HepG2 (cell line): Measurements from ENCODE around the gene PXDC1. TPM values are rescaled to one million over a fixed set of nuclear protein-coding genes. Genes with fewer than 3 reads are reported as not detected.

ENCODE experiments used
- FOSL2 ChIP-seq: sonication (generic); formaldehyde crosslinking; IDR thresholded peaks from 2 replicates; pipeline ENCODE4 v1.4.0; 2020; ENCODE audit warnings: missing genetic modification reagents
- HMG20A ChIP-seq: IDR thresholded peaks from 2 replicates; pipeline ENCODE4 v1.6.1; 2016; ENCODE audit warnings: borderline replicate concordance
- JUNB ChIP-seq: sonication (generic); formaldehyde crosslinking; IDR thresholded peaks from 2 replicates; pipeline ENCODE4 v1.8.0; 2022; ENCODE audit warnings: missing genetic modification reagents, mild to moderate bottlenecking, borderline replicate concordance
- KLF13 ChIP-seq: sonication (generic); formaldehyde crosslinking; IDR thresholded peaks from 2 replicates; pipeline ENCODE4 v1.4.0; 2020; ENCODE audit warnings: mild to moderate bottlenecking, missing genetic modification reagents
- MYNN ChIP-seq: sonication (generic); formaldehyde crosslinking; IDR thresholded peaks from 2 replicates; pipeline ENCODE4 v1.4.0; 2020; ENCODE audit warnings: mild to moderate bottlenecking, low read depth, missing genetic modification reagents
- NFAT5 ChIP-seq: sonication (generic); formaldehyde crosslinking; IDR thresholded peaks from 2 replicates; pipeline ENCODE4 v1.4.0; 2020; ENCODE audit warnings: missing genetic modification reagents
- NFYC ChIP-seq: IDR thresholded peaks from 2 replicates; pipeline ENCODE4 v1.6.1; 2016; ENCODE audit warnings: missing genetic modification reagents, missing compliant biosample characterization
- PAXIP1 ChIP-seq: sonication (generic); formaldehyde crosslinking; conservative IDR thresholded peaks from 2 replicates; pipeline ENCODE4 v1.4.0; 2020; ENCODE audit warnings: mild to moderate bottlenecking, missing genetic modification reagents, moderate library complexity
- PLSCR1 ChIP-seq: sonication (generic); formaldehyde crosslinking; IDR thresholded peaks from 2 replicates; pipeline ENCODE4 v1.5.0; 2020; ENCODE audit warnings: missing genetic modification reagents, mild to moderate bottlenecking, borderline replicate concordance
- ZBTB42 ChIP-seq: sonication (generic); formaldehyde crosslinking; IDR thresholded peaks from 2 replicates; pipeline ENCODE4 v1.5.0; 2020; ENCODE audit warnings: mild to moderate bottlenecking, missing genetic modification reagents
- ZBTB7B ChIP-seq: sonication (generic); formaldehyde crosslinking; IDR thresholded peaks from 2 replicates; pipeline ENCODE4 v1.4.0; 2020; ENCODE audit warnings: missing genetic modification reagents
- ZMYM4 ChIP-seq: sonication (generic); formaldehyde crosslinking; IDR thresholded peaks from 2 replicates; pipeline ENCODE4 v1.8.1; 2023; ENCODE audit warnings: mild to moderate bottlenecking, missing genetic modification reagents
- ZNF224 ChIP-seq: sonication (generic); formaldehyde crosslinking; IDR thresholded peaks from 2 replicates; pipeline ENCODE4 v1.5.0; 2020; ENCODE audit warnings: mild to moderate bottlenecking, missing genetic modification reagents
- ZNF232 ChIP-seq: sonication (generic); formaldehyde crosslinking; IDR thresholded peaks from 2 replicates; pipeline ENCODE4 v1.4.0; 2020; ENCODE audit warnings: missing genetic modification reagents, borderline replicate concordance
- ZNF512B ChIP-seq: sonication (generic); formaldehyde crosslinking; IDR thresholded peaks from 2 replicates; pipeline ENCODE4 v1.5.1; 2020; ENCODE audit warnings: missing genetic modification reagents, mild to moderate bottlenecking, borderline replicate concordance
- ZNF780A ChIP-seq: sonication (generic); formaldehyde crosslinking; IDR thresholded peaks from 2 replicates; pipeline ENCODE4 v1.8.0; 2022; ENCODE audit warnings: mild to moderate bottlenecking, missing genetic modification reagents, moderate library complexity
- polyA plus RNA-seq, 8 experiments: library from polyadenylated mRNA; depleted of rRNA in 3 of 8; stranded (reverse) in 7 of 8; unstranded in 1 of 8; fragments of >200 nt; fragmentation: Illumina TruSeq in 4 of 8; extraction: Trizol in 4 of 8; gene quantifications; 2 replicates each; pipeline versions ENCODE4 v1.2.1 to v1.2.3, GENCODE V29; 2011 to 2016; ENCODE audit warnings: low read depth in 4 of 8, missing spikeins in 1 of 8, mixed read lengths in 1 of 8; ENCODE audit not compliant: insufficient read depth in 1 of 8
- total RNA-seq, 5 experiments: library from RNA; depleted of rRNA; stranded (reverse); fragments of >200 nt; fragmentation: Illumina TruSeq; extraction: Trizol; gene quantifications; 2 replicates each; pipeline ENCODE4 v1.2.3, GENCODE V29; 2016; ENCODE audit warnings: low read depth in 1 of 5

Gene PXDC1
- total and polyA plus RNA-seq, 2 of the 13 experiments (the other 11 are each of a cell fraction or from before 2014, with no cell fraction given): 32.4 to 34.7 TPM

- TF ChIP-seq NFAT5 (CRISPR knock-in tag) (no peak), HMG20A (peak; percentile 6; the same call in 1 of the 2 replicates), ZNF512B (CRISPR knock-in tag) (no peak), ZNF224 (no peak), PAXIP1 (CRISPR knock-in tag) (peak; percentile 72), ZBTB42 (CRISPR knock-in tag) (no peak), ZBTB7B (peak; percentile 53; the same call in 1 of the 2 replicates), KLF13 (CRISPR knock-in tag) (no peak), FOSL2 (CRISPR knock-in tag) (peak; percentile 56), ZMYM4 (CRISPR knock-in tag) (no peak; the same call in 1 of the 2 replicates), PLSCR1 (no peak), MYNN (CRISPR knock-in tag) (no peak), NFYC (peak; percentile 21; the same call in 1 of the 2 replicates), JUNB (no peak), ZNF780A (no peak), ZNF232 (CRISPR knock-in tag) (0 out of 2 replicates have a peak, but pooled peaks have one; percentile 28)
Observed at GRCh38 chr6:3742426-3743344, 8.8 kb downstream of the PXDC1 start (continued).
